GM21619 (cell line): ENCODE measurements around the gene MYO18B.
"Not testable (repeated sequence)": the region's sequence is repeated elsewhere in the genome, so short reads cannot be mapped to it uniquely, and the experiment has no call there.

Experiments
- ATAC-seq: cut with Tn5 transposase; IDR thresholded peaks from one replicate; pipeline ENCODE4 v1.9.1; 2021; ENCODE audit not compliant: unreplicated experiment

Gene MYO18B, protein sequence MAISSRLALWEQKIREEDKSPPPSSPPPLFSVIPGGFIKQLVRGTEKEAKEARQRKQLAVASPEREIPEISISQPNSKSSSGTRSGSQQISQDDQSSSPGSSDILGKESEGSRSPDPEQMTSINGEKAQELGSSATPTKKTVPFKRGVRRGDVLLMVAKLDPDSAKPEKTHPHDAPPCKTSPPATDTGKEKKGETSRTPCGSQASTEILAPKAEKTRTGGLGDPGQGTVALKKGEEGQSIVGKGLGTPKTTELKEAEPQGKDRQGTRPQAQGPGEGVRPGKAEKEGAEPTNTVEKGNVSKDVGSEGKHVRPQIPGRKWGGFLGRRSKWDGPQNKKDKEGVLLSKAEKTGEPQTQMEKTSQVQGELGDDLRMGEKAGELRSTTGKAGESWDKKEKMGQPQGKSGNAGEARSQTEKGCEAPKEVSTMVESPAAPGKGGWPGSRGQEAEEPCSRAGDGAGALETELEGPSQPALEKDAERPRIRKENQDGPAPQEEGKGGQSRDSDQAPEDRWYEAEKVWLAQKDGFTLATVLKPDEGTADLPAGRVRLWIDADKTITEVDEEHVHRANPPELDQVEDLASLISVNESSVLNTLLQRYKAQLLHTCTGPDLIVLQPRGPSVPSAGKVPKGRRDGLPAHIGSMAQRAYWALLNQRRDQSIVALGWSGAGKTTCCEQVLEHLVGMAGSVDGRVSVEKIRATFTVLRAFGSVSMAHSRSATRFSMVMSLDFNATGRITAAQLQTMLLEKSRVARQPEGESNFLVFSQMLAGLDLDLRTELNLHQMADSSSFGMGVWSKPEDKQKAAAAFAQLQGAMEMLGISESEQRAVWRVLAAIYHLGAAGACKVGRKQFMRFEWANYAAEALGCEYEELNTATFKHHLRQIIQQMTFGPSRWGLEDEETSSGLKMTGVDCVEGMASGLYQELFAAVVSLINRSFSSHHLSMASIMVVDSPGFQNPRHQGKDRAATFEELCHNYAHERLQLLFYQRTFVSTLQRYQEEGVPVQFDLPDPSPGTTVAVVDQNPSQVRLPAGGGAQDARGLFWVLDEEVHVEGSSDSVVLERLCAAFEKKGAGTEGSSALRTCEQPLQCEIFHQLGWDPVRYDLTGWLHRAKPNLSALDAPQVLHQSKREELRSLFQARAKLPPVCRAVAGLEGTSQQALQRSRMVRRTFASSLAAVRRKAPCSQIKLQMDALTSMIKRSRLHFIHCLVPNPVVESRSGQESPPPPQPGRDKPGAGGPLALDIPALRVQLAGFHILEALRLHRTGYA (N-terminal part only)

DNA sequence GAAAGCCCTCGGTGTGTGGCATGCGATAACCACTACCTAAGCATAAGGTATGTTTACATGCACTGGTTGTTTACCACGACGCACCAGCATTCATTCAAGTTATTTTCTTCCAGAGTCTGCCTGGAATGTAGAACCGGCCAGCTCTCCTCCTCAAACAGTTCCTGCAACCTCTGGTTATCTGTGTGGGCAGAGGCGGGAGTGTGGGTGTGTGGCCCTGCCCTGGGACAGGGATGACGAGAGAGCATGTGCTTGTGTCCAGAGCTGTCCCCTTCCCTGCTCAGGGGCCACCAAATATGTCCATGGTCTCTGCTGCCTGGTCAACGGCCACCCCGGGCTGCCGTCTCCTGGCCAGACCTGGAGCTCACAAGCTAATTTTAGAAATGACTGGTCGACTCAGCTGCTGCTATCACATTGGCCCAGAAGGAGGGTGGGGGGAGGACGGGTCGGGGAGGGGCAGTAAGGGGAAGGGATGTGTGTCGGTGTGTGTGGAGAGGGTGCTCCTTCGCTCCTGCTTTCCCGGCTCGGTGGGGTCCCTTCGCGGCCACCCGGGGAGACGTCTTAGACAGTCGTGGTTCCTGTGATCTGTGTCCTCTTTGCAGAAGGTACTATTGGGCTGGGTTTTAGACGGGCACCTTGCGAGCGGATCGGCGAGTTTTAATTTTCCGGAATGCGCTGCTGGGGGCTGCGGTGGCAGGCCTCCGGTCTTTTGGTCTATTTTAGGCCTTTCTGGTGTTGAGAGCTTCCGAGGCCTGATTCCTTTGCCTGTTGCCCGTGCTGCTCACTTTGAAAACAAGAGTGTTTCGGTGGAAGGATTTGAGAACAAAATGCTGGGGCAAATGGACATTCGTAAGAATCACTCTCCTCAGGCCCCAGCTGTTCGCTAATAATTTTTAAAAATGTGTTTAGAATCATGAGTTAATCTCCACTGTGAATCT lies at the start of gene MYO18B:
TSS of gene MYO18B (plus strand) at position 497 of the 935 bp plus-strand sequence. CDS start 18,905 bp downstream, outside the sequence.
- ATAC-seq = no peak

DNA sequence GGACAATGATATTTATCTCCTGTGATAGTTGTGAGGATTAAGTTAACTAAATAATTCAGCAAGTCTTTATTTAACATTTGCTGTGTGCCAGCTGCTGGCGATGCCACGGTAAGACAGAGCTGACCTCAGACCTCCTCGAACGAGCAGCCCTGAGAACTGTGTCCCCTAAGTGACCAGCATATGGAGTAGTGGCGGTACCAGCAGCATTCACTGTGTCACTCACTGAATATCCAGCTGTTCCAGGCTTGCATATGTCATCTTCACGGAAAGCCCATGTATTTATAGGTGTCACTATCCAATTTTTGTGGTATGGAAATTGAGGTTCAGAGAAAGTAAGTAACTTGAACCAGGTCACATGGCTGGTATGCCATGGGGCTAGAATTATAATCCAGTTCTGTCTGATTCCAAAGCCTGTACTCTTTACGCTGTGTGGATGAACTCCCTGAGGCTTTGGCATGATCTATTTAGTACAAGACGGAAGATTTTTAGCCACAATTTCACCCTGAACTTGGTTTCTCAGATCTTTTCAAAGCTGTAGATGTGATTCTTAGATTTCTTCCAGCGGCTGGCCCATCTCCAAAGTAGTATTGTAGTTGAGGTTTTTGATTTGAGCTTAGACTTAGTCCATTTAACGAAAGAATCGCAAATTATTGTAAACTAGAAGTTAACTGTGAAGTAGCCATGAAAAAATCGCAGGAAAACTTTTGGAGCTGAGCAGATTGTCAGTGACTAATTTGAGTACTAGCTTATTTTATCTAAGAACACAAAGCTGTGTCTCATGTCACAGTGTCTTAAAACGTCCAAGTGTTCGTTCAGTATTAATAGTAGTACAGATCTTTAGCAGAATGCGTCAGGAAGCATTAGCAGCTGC lies 49.4 kb upstream of the MYO18B start:
- ATAC-seq = no peak

DNA sequence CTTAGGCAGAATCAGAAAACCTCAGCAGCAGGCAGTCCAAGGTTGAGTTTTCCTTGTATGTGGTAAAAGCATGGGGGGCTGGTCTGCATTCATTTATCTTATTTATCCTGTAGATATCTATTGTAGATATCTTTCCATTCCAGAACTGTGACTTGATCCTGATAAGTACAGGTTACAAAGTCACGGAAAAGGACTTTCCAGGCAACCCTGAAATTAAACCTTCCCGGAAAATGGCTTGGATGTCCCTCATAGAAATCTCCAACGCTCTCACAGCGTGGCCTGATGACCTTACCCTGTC lies 48.8 kb upstream of the MYO18B start:
- no peak for ATAC-seq

DNA sequence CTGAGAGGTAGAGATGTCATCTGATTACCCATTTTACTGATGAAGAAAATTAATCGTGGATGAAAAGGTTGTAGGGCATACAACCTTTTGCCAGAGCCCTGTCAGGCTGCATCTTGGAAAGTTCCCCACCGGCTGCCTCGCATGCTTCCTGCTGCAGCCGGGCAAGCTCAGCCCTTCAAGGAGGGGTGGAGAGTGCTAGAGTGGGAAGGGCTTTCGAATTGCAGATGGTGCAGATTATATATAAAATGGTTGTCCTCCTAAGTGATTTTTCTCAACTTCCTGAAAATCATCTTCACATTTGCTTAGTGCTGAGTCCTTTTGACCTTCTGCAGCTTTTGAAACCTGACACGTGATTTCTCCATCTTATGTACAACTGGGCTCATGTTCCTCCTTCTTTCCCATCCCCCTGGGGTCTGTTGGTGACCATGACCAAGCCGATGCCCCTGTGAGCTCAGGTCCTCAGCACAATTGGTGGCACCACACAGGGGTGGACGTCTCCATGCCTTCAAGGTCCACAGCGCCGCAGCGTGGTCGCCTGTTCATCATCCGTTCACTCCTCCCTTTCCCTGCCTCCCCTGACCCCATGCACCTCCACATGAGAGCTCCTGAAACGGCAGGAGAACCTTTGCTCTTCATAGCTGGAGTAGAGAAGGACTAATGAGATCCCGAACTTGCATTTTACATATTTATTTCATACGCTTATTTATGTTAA lies 47.6 kb upstream of the MYO18B start:
- no peak for ATAC-seq

DNA sequence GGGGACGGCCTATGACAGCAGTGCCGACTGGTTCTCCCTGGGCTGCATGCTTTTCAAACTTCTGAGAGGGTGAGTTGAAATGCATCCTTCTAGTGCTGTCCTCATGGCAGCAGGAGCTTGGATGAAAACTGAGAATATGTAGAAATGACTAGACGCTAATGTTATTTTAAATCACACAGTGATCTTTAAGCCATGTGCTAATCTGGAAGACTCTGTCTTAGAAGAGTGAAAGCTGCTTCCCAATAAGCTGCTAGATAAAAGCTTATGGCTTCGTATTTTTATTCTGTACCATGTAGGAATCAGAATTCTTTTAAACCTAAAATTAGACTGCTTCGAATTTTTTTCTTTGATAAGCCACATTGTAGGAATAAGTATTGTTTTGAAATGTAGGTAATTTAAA lies 46.8 kb upstream of the MYO18B start:
- ATAC-seq = no peak

DNA sequence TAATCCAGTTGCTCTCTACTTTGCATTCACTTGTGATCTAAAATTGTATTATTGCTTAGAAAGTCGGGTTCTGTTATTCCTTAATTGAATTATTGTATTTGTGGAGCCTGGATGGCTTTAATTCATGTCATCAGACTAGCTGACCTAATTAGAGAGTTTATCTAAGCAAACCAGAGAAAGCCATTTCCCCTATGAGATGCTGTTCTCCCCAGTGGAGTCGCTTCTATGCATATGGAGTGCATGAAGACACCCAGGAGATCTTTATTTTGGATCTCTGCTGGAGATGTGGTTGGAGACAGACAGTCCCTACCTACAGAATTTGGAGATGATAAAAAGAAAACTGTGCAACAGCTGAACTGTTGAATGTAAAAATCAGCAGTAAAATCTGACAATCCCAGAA lies 45.2 kb upstream of the MYO18B start:
- no peak for ATAC-seq

DNA sequence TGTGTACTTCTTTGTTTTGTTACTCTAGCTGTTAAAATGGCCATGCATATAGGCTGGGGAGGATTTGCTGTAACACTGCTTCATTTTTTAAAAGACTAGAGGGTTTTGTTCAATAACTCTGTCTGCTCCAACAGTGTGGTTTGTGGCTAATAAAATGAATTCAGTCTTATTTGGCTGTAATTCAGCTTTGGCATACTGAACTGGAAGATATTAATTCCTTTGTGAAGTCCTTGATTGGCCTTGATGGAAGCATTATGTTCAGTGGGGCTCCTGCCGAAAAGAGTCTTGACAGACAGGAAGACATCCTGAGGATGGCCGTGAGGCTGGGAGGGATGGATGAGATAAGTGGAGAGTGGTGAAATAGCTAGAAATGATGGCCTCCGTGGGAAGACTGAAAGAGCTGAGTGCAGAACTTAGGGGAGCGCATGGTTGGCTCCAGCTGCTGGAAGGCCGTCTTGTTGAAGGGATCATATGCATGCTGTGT lies 44.8 kb upstream of the MYO18B start:
- no peak for ATAC-seq

DNA sequence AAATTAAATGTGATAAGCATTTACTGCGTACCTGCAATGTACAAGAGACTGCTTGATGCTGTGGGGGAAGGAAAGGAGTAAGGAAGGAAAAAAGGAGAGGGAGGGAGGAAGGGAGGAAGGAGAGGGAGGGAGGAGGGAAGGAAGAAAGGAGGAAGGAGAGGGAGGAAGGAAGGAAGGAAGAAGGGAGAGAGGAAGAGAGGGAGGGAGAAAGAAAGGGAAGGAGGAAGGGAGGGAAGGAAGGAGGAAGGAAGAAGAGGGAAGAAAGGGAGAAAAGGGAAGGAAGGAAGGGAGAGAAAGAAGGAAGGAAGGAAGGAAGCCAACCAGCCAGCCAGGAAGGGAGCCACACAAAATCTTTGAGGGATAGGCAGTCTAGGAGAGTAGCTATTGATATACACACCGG lies 44.0 kb upstream of the MYO18B start:
- no peak for ATAC-seq

DNA sequence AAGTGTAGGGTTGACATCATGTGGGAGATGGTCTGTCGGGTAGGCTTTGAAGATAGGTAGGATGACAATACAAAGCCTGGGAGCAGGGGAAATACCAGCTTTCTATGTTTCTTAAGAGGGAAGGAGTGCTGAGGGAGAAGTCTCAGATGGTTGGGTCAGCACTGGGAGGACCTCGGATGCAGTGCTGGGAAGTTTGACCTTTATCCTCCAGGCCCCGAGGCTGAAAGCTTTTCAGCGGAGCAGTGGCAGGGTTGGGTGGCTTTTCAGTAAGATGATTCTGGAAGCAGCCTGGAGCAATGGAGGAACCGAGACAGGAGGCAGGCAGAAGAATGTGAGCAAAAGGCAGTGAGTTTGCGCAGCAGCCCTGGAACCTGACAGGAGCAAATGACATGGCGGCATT lies 43.5 kb upstream of the MYO18B start:
- ATAC-seq = no peak

DNA sequence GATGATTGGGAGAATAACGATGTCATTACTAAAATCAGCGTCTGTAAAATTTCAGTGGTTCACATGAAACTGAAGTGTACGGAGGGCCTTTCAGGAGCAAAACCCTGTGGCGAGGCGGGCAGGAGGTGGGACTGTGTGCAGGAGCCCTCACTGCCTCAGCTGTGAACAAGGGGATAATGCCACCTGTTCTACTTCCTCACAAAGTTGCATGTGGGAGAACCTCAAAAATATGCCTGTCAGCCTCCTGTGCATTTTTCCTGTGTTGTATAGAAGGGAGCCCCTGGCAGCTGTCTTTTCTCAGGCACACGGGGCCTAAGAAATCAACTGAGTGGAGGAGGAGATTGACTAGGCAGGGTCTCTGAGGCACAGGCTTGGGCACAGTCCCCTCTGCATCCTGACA lies 43.0 kb upstream of the MYO18B start:
- ATAC-seq = no peak

DNA sequence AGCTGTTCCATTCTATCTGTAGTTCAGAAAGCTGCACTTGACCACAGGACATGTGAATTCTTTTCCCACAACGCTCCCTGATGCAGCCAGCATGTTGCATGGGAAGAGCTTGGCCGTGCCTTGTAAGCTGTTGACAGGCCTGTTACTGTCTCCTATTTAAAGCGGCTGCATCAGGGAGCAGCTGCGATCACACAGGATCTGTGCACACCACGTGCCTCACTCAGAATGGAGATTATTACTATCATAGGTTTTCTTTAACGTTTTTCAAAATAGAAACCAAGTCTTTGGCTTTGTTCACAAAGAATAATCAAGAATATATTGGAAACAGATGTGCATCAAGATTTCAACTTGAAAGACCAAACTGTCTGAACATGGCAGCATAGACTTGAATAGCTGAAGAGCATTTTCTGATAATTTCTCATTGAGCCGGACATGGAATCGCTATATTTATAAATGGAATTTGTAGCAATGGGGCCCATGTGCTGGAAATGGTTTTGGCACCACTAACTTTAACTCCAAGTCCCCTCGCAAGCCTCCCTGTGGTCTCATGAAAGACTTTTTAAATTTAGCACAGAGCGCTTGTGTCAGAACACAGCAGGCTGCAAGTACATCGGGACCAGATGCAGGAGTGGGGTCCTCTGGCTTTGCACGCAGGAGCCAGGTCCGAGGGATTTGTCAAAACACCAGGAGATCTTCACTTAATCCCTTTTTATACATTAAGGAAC lies 40.8 kb upstream of the MYO18B start:
- ATAC-seq = no peak

DNA sequence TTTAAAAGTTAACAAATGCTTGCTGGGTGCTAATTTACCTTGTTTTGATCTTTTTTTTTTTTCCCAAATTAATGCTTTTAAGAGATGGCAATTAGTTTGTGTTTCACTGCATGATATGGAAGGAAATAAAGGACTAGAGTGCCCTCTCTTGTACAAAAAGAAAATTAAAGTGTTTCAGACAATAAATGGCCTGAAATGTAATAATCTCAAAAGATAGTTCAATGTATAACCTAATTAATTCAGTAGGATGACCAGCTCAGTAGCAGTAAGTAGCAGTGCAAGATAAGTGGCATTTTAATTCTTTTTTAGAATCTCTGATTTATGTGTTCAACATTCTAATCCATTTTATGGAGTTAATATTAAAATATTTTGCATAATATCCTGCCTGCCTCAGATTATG lies 39.9 kb upstream of the MYO18B start:
- no peak for ATAC-seq

DNA sequence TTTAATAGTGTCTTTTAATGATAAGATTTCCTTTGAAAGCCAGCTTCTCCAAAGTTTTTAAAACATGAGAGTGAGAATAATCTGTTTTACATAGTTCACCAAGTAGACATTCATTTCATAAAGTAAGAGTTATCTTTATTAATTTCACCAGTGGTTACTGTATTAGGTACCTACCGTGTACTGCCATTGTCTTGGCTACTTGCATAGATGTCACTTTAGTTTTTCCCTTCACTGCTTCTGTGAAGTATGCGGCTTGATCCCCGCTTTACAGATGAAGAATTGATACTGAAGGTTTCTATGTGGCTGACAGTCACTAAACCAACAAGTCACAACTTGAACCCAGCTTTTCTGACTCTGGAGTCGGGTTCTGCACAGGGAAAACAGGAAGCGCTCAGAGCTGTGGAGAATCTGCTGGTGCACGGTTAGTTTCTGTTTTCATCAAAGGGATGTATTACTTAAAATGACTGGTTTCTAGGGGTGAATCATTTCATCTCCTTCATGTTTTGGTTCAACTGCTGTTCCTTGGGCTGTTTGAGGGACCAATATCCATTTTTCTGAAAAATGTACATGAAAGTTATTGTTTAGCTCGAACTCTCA lies 39.3 kb upstream of the MYO18B start:
- no peak for ATAC-seq

DNA sequence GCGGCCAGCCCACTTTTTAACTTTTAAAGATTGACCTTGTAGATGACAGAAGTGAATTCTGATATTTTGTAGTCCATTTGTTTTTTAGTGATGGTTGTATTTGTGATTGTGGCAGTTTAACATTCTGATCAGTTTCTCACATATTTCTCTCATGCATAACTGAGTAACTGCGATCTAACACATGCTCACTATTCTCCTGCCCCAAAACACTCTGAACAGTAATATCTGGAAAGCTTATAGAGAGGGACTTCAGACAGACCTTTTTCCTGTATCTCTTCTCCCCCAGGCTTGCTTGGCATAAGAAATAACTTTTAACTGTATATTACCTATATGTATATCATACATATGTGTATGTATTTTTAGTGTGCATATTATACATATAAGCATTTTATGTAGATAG lies 37.3 kb upstream of the MYO18B start:
- no peak for ATAC-seq

DNA sequence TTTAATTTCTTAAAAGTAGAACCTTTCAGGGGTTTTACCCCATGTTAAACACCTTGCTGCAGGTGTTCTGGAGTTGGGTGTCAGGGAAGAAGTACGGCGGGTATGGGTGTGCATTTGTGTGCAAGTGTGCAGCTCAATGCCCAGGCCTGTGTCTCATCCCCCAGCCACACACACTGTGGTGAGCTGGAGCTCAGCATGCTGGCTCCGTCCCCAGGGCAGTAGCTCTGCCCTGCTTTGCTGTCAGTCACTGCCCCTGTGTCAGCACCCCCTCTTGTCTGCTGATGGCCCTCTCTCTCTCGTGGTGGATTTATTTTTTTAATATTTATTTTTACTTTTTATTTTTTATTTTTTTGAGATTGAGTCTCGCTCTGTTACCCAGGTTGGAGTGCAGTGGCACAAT lies 35.8 kb upstream of the MYO18B start:
- ATAC-seq = no peak

DNA sequence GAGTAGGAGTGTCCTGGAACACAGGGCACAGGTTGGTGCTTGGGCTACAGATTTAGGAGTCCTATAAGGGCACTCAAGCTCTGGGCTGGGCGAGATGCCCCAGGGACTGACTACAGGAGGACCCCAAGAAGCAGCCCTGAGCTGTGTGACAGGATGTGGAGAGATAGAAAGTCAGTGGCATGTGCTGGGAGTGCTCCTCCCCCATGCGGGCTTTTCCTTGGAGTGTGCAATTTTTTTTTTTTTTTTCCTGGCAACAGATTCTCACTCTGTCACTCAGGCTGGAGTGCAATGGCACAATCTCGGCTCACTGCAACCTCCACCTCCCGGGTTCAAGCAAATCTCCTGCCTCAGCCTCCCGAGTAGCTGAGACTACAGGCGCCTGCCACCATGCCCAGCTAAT lies 33.6 kb upstream of the MYO18B start:
- ATAC-seq = not testable (repeated sequence)

DNA sequence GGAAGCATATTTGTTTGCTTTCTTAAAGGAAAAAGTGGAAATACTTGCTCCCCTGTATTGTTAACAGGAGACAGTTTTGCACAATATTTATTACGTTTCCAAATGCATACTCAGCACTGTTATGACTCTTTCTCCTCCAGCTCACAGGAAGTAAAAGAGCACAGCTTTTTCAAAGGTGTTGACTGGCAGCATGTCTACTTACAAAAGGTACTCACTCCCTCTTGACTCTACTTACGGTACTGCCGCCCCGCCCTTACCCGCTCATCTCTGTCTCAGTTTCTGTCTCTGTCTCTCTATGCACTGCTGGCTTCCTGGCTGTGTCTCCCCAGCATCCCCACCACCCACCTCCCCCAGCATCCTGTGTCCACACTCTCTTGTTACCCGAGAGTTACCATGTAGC lies 32.2 kb upstream of the MYO18B start:
- no peak for ATAC-seq

DNA sequence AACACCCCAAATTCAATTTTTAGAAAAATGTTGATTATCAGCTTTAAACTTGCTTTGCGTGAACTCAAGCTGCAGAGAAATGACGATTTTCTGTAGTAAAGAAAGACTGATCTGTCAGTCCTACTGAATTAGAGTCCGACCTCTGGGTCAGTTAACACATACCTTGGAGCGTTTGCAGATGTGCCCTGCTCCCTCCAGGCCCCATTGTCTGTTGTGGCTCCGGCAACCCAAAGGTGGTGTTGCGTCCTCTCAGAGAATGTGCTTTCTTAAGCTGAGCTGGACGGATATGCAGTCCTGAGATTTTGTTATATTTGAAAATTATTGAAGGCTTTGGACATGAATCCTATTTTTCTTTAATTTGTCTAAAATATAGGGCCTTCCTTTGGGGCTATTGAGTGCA lies 31.5 kb upstream of the MYO18B start:
- no peak for ATAC-seq
